Hematopoietic multipotent progenitor cell (in vitro differentiated cells): ENCODE data around the gene SLC38A4. TPM values are rescaled to one million over a fixed set of nuclear protein-coding genes. Genes with fewer than 3 reads are reported as not detected.

Experiments used
- DNase-seq, 3 donors: peaks; one replicate each; pipeline ENCODE4 v3.0.0-alpha.2; 2011 to 2015; ENCODE audit warnings: low read depth in 2 of 3, low spot score in 2 of 3
- total RNA-seq: library from RNA; depleted of rRNA; stranded (reverse); fragments of >200 nt; gene quantifications from one replicate; pipeline ENCODE4 v1.2.3, GENCODE V29; 2012

The SLC38A4 gene
- total RNA-seq, 1 donor: not detected

DNA sequence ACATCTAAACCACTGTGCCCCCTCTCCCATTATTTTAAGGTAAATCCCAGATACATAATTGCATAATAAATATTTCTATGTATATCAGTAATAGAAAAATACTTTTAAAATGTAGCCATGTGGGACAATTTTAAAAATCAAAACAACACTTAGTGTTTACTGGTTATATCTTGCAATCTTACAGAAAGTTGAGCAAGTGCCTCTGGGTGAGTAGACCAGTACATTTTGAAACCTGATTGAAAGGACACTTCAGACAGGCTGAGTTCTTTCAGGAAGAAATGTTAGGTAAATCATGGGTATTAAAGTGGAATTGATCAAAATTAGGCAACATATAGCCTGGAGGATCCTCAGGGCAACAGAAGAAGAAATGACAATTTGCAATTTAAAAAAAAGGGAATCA lies 7.2 kb downstream of the SLC38A4 start:
- no peak for DNase-seq

DNA sequence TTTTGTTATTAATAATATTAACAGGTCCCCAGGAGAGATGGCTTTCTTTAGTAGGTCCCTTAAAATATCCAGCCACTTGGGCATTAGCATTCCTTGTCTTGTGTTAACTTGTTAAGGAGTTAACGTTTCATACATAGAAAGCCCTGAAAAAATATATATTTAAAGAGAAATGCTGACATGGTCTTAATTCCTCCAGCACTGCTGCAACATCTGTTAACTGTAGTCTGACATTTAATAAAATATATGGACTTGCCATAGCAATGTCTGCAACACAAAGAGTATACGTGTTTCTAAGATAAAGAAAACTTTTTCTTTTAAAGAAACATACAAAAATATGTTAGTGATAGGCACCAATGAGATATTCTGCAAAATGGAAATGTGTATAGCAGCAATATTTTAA lies 10.0 kb downstream of the SLC38A4 start:
- DNase-seq: no peak

DNA sequence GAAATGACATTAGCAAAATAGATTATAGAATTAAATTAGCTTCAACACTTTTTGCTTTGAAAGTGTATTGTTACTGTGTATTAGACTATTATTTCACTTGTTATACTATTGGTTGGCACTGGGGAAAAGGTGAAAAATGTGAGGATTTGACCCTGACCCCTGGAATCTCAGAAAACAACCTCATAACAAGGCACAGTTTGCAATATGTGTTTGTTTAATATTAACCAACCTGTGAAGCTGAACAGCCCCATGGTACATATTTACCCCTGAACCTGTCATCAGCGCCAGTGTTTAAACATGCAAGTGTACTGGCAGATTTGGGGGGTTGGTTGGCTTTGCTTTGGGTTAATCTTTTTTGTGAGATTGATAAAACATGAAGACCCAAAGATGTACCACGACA lies 11.7 kb downstream of the SLC38A4 start:
- DNase-seq: no peak

DNA sequence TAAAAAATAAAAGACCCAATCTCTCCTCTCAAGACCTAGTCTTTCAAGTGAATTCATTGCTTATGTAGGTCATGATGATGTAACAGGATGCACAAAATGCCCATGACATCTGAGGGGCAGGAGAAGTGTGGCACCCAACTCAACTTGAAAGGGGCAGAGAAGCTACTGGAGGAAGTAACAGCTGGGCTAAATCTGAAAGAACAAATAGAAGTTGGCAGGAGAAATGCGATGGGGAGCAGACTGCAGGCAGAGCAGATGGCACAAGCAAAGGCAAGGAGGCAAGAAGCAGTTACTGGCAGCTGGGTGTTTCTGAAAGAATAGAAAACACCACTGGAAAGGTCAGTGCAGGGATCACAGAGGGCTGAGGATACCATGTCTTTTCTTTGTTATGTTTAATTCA lies 14.6 kb downstream of the SLC38A4 start:
- no peak for DNase-seq

DNA sequence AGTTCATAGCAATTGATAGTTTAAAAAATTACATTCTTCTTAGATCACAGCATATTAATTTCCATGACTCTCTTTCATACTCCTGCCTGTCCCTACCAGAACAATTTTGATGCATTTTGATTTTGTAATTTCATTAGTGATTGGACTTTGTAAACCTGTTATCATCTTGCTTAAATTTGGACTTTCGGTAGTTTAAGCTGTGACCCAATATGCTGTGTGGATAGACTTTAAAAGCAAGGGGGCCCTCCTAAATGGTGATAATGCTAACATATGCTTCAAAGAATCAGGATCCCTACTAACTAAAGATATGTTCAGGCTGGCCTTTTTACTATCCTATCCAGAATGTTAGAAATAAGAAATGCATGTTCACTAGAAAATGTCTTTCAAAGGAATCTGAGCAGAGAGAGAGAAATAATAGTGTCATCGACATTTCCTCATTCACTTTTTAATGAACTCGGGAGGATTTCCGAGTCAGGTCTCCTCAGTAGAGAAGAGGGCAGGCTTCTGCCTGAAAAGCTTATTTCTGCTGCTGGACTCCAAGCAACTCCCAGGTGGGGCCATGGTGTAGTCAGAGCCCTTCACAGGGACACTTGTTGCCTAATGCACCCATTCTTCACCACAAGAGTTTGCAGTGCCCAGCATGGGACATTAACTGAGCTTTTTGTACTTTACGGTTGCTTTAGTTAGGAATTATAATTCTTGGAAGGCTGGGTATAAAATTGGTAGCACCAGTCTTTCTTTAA lies 16.7 kb downstream of the SLC38A4 start:
- no peak for DNase-seq

DNA sequence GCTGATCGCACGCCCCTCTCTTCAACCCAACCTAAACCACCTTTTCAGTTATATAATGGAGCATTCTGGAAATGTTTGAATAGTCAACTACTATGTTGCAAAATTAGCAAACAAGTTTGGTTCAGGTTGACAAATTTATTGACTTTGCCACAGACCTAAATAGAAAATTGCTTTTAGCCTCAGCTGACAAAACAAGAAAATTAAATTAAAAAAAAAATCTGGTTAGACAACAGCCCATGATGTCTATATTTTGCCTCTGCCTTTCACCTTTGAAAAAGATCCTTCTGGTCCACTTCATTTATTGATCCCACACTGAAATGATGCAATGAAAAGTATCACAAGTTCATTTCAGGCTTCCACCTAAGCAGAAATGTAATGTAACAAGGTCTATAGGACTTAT lies 17.5 kb downstream of the SLC38A4 start:
- no peak for DNase-seq

DNA sequence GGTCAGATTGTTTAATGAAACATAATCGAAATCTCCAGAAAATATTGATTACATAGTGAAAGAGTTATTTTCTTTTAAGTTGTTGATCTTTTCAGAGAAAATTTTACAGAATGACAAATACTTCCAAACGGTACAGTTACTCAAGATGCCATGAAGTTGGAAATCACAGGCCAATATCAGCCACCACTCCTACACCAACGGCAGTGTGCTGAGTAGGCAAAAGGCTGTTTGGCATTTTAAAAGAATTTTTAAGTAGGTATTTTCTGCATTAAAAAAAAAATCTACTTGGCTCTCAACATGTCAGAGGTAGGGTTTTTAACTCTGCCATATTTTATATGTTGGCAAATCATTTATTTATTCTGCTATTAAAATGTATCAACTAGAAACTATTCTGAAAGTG lies 21.7 kb downstream of the SLC38A4 start:
- DNase-seq: no peak

DNA sequence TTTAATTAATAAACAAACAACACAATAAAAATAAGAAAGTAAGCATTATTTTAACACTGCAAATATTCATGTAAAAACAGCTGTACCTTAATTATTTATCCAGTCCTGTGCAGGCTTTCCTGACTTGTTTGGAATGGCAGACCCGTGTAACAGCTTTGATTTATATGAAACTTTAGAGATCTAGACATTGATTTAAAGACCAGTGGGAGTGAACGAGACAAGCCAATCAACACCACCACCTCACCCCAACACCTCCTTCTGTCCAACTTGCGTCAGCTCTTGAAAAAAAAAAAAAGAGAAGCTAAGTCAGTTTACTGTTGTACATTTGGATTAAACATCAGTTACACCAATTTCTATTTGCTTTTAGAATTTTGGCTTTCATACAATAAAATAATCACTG lies 22.3 kb downstream of the SLC38A4 start:
- DNase-seq: no peak

DNA sequence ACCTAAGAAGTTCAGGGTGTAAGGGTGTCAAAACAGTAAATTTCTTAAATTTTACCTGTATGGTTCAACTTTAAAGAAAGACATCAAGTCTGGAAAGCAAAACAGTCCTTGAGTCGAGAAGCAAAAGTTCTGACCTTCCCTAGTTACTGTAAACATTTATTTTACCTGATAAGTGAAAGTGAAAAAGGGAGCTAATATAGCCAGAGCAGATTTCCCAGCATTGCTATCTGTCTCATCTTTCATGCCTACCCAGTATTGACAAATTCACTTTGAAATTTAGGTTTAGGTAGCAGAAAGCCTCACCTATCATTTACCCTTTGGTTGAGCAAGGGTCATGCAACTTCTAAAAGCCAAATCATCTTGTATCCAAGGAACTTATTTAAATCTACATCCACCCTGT lies 24.5 kb downstream of the SLC38A4 start:
- no peak for DNase-seq

DNA sequence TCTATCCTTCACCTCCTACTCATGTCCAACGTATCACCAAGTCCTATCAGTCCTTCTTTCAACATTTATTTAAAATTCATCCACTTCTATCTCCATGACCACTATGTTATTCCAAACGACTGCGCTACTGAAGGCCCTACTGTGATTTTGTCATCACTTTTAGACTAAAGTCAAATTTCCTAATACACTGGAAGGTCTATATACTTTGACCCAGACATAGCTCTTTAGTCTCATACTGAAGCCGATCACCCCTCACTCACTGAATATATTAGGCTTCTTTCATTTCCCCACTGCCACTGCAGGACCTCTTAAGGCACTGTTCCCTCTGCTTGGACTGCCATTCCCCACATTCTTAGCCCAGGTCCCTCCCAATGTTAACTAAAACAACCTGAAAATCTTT lies 25.6 kb downstream of the SLC38A4 start:
- no peak for DNase-seq

DNA sequence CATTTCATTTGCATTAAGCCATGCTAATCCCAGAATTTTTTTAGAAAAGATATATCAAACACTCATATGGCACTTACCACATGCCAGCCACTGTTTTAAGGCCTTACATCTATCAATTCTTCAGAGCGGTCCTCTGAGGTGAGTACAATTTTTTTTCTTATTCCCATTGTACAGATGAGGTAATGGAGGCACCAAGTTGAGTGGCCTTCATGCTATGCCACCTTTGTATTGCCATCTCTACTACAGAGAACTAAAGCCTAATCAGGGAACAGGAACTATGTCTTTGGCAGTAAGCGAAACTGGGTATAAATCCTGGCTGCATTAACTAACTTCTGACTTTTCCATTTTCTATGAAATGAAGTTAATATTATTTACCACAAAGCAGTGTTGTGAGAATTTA lies 27.1 kb downstream of the SLC38A4 start:
- no peak for DNase-seq

DNA sequence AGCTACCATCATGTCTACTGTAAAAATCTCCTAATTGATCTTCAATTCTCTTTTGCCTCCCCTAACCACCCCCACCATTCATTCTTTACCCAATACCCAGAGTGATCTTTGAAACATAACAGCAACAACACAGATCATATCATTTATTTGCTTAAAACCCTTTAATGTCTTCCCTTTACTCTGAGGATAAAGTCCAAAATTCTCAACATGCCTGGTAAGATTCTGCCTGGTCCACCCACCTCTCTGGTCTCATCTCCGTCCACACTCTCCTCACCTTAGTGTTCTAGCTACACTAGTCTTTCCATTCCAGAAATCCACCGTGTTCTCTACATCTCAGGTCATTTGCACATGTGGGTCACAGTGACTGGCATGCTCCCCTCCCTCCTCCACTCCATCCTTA lies 27.7 kb downstream of the SLC38A4 start:
- DNase-seq: no peak

DNA sequence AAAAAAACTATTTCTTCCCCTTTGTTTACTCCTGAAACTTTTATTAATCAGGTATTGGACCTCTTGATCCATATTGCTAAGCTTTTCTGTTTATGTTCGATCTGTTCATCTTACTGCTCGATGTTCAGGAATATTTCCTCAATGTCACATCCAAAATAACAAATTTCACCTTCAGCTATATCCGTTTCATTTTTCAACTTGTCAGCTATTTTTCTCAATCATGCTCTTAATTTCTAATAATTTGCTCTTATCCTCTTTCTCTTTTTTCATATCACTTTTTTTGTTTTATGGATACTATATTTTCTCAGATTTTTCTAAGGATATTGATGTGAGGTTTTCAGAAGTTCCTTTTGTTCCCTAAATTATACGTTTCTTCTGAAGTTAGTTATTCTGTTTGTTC lies 29.8 kb downstream of the SLC38A4 start:
- no peak for DNase-seq

DNA sequence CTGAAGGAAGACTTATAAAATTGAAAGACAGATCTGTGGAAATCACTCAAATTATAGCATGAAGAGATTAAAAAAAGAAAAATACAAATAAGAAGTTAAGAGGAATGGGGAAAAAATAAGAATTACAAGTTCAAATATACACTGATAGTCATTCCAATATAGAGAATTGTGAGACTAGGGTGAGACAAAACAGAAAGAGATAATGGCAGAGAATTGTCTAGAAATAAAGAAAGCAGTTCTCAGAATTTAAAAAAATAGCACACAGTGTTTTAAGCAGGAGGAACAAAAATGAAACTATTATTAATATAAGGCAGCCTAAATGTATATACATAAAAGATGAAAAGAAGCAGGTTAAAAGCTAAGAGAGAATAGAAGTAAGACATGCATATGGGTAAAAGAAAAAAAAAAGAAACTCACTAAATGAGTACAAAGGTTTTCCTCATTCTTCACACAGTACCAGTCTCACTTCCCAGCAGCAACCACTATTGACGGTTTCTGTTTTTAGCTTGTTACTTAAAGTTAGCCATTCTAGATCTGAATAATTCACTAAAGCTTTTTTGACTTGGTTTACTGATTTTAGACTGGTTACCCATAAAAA lies 31.1 kb downstream of the SLC38A4 start:
- no peak for DNase-seq

DNA sequence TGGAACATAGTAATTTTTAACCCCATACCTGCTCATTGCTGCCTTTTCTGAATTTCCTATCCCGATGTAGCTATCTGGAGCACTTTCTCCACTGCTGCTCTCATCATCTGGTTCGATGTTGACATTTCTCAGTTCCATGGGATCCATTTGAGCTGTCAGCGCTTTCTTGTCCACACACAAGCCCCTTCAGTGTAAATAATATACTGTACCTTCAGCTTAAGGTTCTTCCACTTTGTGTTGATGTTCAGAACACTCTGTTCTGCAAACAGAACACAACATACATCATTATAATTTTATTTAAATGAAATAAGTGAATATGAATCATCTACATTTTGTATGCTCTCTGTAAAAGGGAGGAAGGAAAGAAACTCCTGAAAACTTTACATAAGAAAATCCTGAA lies 32.9 kb downstream of the SLC38A4 start:
- no peak for DNase-seq

DNA sequence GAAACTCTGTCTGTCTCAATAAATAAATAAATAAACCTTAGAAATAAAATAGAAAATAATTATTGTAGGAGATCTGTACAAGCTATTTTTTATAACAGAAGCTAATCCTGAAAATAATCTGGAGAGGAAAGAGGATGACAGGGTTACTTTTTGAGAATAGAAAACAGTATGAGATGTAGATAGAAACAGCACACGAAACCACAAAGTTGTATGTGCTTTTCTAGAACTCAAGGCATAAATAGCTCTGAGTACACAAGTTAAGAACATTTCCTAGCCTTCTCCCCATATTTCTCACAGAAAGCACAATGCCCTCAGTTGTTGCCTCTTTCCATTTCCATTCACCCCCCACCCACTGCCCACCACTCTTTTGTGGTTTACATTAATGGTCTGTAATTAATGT lies 35.7 kb downstream of the SLC38A4 start:
- no peak for DNase-seq

DNA sequence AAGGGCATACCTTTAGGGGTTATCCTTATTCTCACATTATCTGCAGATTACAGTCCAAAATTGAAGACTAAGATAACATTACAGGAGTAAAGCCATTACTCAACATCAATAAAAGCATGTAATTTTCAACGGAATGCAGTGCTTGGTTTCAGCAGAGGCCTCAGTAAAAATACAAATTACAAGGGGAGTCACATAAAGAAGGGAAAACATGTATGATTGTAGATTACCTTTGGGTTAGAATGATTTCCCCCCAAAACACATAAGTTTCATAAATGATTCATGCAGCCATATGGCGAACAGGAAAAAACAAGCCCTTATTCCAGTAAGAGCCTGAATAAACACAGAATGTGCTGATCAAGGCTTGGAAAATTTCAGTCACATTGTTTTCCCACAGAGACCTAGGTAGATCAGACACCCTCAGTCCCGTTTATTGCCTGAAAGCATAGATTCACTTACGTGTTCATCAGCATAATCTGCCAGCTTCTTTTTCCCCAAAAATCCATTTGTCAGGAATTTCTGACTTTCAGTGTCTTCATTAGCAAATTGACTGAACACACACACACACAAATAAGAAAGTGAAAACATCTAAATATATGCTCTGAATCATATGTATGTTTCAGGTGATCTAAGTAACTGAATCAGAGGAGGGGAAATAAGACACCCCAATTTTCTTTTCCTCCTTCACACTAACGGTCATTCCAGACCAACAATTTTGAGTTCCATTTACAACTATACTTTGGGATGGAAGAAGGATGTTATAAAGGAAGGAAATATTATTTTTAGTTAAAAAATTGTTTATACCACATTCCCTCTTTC lies 37.5 kb downstream of the SLC38A4 start:
- no peak for DNase-seq

DNA sequence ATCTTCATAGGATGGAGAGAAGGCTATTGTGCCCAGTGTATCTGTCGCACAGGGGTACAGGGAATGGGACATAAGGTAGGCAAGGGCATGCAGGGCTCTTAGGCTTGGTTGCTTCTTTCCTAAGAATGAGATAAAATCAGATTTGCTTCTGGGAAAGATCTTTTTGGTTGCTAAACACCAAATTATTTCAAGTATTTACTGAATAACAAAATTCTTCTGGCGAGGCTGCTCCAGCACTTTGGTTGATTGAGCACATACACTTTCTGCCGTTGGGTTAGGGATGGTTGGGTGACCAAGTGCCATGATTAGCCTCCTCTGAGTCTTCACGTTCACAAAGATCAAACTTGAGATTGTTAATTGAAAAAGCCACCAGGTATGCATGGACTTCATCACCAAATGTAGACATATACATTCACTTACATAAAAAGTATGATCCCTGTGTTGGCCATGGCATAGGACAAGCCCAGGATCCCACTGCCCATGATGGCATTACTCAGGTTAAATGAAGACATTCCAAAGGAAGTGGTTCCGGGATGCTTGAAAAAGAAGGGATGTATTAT lies 38.2 kb downstream of the SLC38A4 start:
- DNase-seq: no peak

DNA sequence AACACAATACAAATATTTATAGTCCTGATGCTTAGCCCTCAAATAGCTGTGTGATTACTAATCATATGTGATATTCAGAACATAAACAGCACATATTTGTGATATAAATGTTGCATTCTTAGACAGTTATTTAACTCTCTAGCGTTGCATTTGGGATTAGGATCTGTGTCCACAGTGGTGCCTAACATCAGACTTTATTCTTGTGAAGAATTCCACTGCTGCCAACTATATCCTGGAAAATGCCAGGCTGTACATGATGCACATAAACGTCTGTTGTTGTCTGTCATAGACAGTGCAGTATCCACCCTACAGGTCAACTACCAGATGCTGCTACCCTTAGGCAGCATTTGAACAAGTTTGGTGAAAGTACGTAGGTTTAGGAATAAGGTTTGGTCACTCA lies 39.0 kb downstream of the SLC38A4 start:
- DNase-seq: no peak

DNA sequence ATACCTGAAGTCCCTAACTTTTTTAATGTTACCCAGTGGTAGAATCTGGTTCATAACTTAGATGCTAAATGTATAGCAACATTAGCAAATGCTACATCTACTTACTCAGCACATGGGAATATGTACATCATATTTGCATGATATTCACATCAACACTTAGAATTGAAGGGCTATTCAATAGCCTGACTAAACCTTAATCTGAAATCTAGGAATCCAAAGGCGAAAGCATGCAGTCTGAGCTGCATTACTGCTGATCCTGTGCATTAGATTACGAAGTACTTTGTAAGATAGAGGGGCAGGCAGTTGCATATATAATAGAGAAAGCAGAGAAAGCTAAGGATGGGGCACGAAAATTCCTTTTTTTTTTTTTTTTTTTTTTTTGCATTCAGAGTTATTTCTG lies 40.4 kb downstream of the SLC38A4 start:
- DNase-seq: no peak

DNA sequence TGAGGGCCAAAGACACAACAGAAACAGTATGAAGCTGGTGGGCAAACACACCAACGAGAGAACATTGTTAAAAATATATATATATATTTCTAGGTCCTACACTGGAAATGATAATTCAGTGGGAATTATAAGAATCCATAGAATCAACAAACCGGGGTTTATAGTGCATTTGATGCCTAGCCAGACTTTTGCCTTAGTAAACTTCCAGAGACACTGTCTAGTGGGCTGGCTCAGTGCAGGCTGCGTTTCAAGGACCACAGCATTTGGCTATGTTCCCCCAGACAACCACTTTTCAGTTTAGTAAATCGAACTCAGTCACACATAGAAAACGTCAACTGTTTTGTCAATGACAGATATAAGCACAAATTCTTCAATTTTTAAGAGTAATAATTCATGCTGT lies 41.9 kb downstream of the SLC38A4 start:
- DNase-seq: no peak

DNA sequence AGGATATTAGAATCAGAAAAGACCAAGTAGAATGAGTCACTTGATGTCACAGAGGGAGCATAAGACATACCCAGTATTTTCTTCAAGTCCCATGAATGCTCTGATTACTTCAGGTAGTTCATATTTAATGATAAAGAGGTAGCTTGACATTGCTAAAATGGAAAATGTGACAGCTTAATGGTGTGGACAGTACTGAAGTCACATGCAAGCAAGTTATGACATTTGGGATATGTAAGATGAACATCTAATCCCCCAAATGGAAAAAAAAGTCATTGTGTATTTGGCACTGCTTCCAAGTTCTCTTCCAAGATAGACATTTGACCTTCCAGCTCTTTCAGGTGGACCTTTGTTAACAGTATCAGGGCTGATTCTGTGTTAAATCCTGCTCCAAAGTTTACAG lies 45.9 kb downstream of the SLC38A4 start:
- no peak for DNase-seq
